Measurements from ENCODE around the gene FAM149B1.
A peak's percentile ranks its signal among the peaks of the same experiment; 100 is the strongest.
"Not testable (repeated sequence)": the region's sequence is repeated elsewhere in the genome, so short reads cannot be mapped to it uniquely, and the experiment has no call there.

The FAM149B1 gene

GRCh38 chr10:73238990-73239566 lies 71.2 kb downstream of the FAM149B1 start:
- DNase-seq = no peak

GRCh38 chr10:73239908-73240307 lies 72.0 kb downstream of the FAM149B1 start:
- DNase-seq = no peak

GRCh38 chr10:73244866-73245477 lies 77.1 kb downstream of the FAM149B1 start:
- no peak for DNase-seq

- no peak for DNase-seq
These were observed 78.4 kb downstream of the FAM149B1 start for GRCh38 chr10:73246322-73246645.

GRCh38 chr10:73246646-73247508 lies 79.0 kb downstream of the FAM149B1 start, which contains the start of gene DNAJC9:
DNAJC9 (minus strand) TSS chr10:73247255; CDS start chr10:73247189, 66 bp downstream.
- DNase-seq = peak; percentile 97

- no peak for DNase-seq
These were observed 79.8 kb downstream of the FAM149B1 start for GRCh38 chr10:73247509-73248258.

GRCh38 chr10:73248259-73248724 lies 80.4 kb downstream of the FAM149B1 start:
- no peak for DNase-seq

- DNase-seq = peak; percentile 10
These were observed 83.9 kb downstream of the FAM149B1 start for GRCh38 chr10:73251683-73252444.

- DNase-seq = peak; percentile 93
These were observed 84.7 kb downstream of the FAM149B1 start, which contains the start of gene MRPS16 for GRCh38 chr10:73252445-73253224. MRPS16 (minus strand) TSS chr10:73252644; CDS start chr10:73252482, 162 bp downstream.

GRCh38 chr10:73253225-73253555 lies 85.3 kb downstream of the FAM149B1 start:
- DNase-seq = no peak

- not testable (repeated sequence) for DNase-seq
These were observed 90.7 kb downstream of the FAM149B1 start for GRCh38 chr10:73258612-73259011.

- DNase-seq = no peak
These were observed 93.6 kb downstream of the FAM149B1 start for GRCh38 chr10:73261362-73261995.

GRCh38 chr10:73262105-73262730 lies 94.3 kb downstream of the FAM149B1 start:
- no peak for DNase-seq

- no peak for DNase-seq
These were observed 95.1 kb downstream of the FAM149B1 start for GRCh38 chr10:73262880-73263555.

GRCh38 chr10:73263693-73264347 lies 95.9 kb downstream of the FAM149B1 start:
- DNase-seq = no peak

GRCh38 chr10:73264423-73264822 lies 96.5 kb downstream of the FAM149B1 start:
- no peak for DNase-seq

- DNase-seq = no peak
These were observed 113.2 kb downstream of the FAM149B1 start for GRCh38 chr10:73281097-73281496.

GRCh38 chr10:73287441-73287840 lies 119.5 kb downstream of the FAM149B1 start:
- no peak for DNase-seq

GRCh38 chr10:73289958-73290357 lies 122.0 kb downstream of the FAM149B1 start:
- no peak for DNase-seq

Data from activated naive CD4-positive, alpha-beta T cell treated with Interleukin-2 at 50 U/mL for 16 hours (primary cell).